Measurements from ENCODE around the gene CELSR1.

Gene CELSR1

DNA sequence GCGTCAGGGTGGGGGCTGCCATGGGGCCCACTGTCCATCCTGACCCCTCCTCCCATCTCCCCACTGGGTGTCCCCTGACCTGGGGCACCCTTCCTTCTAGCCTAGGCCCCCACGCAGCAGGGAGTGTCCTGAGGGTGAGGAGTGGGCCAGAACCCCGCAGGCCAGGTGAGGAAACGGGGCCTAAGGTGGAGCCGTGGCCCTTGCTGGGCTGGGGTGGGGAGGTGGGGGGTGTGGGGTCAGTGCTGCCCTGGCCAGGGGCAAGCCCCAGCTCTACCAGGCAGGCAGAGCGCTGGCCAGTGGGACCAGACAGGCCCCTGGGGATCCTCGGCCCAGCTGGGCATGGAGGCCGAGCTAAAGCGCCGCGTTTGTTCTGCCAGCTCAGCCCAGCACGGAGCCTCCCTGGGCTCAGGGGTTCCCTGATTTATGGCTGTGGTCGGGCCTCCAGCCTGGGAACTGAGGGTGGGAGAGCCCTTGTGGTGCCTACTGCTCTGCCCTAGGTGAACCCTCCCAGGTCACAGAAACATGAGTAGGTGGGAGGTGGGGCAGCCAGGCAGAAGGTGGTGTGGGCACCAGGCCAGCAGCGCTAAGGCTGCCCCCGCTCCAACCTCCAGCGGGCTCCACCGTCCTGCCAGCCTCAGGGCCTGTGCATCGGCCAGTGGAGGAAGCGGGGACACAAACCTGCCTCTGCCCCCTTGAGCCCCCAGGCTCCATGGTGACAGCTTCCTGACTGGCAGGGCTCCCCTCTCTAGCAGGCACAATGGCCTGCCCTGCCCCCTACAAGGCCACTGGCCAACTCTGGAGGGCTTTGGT lies 179.5 kb downstream of the CELSR1 start:
- DNase-seq, result no peak

DNA sequence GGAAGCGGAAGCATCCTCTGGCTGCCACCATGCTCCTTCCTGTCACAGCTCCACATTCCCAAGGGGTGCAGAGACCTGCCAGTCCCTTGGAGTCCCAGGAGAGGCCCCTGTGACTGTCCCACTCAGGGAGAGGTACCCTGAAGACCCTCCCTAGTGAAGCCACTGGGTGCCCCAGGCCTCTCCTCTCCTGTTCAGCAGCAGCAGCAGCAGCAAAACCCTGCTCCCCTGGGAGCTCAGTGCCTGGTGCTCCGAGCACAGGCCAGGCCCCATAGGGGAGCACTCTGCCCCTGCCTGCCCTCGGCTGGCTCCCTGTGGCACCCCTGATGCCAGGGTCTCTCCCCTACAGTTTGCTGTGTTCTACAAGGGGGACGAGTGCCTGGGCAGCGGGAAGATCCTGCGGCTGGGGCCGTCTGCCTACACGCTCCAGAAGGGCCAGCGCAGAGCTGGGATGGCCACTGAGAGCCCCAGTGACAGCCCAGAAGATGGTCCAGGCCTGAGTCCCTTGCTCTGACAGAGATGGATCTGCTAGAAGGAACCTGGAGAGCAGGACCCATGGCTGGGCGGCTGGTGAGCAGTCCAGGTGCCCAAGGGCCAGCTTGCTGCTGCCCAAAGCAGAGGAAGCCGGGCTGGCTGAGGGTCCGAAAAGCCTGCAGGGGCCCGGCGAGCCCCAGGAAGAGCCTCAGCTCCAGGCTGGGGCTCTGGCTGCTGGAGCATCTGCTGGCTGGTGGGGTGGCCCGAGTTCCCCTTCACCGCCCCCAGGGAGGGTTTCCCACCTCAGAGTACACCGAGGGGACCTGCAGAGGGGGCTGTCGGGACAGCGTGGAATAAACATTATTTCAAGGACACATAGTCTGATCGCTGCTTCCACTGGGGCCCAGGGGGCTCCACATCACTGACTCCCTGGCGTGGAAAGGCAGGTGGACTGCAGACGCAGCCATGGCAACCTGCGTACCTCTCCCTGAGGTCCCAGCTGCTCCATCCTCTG lies 180.6 kb downstream of the CELSR1 start:
- no peak for DNase-seq

DNA sequence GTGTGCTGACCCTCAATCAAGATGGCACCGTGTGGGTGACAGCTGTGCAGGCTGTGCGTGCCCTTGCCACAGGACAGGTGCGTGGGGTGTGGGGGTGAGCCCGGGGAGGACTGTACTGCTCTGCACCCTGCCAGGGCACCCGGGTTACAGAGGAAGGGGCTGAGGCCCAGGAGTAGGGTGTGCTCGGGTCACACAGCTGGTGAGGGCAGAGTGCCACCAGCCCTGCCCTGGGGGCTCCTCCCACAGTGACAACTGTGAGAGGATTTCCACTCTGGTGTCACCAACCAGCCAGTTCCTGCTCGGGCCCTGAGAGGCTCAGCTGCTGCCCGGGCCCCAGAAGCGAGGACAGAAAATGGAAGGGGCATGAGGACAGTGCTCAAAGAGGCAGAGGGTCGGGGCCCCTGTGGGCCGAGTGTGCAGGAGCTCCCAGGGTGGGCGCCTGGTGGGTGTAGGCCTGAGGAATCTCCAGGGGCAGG lies 181.4 kb downstream of the CELSR1 start:
- no peak for DNase-seq

DNA sequence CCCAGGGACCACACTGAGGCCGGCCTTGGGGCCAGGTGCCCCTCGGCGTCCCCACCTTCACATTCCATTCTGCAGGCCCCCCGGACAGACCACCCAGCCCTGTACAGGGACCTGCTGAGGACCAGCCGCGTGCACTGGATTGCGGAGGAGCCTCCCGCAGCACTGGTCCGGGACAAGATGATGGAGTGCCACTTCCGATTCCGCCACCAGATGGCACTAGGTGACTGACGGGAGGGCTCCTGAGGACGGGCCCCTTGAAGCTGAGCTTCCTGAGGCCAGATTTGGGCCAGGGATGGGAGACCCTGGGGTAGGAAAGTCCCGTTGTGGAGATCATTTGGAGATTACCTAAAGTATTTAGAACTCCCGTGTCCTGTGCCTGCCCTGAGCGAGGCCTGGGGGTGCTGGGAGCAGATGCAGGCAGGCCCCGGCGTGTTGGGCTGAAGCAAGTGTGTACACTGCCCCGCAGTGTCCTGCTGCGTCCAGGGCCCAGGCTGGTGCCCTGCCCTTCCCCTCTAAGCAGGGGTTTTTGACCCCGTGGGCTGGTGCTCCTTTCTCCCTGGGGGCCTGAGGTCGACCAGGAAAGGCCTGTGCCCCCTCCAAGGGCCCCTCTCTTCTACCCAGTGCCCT lies 181.9 kb downstream of the CELSR1 start:
- peak; percentile 84 for DNase-seq

DNA sequence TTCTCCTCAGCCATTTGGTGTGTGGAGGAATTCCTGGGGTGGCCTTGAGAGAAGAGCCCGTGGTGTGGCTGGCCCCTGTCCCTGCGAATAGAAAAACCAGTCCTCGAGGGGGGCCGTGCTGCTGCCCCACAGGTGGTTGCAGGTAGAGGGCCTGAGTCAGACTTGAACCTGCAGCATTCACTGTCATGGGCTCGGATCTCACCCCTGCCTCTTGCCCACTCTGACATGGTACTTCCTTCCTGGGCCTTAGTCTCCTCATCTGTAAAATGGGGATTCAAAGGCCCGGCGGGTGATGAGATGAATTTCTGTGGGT lies 182.5 kb downstream of the CELSR1 start:
- DNase-seq, result no peak

DNA sequence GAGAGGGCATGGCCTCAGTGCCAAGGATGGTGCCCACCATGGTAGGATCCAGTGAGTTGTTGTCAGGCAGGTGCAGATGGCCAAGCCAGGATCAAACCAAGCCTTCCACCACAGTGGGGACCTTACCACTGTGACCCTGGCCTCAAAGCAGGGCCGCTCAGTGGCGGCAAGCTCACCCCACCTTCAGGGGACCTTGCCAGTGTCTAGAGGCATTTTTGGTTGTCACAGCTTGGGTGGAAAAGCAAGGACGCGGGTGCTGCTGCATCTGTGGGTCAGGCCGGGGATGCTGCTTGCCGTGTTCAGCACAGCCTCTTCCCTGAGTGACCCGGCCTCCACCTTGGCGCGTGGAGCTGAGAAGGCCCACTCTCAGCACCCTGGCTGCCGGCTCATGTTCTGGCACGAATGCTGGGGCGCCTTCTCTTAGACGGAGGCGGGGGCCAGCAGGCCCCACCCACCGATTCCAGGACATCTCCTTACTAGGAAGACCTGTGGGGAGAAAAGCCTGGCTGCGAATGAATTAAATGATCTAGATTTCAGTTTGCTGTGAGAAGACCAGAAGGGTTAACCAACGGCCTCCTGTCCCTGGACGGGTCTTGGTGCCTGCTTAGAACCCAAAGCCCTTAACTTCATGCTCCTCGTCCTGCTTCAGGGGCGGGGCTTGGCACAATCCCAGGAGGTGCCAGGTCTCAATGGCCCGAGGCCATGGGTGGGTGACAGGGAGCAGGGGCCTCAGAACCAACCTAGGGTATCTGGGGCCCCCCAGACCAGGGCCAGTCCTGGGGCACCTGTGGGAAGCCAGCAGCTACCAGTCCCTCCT lies 183.0 kb downstream of the CELSR1 start:
- no peak for DNase-seq

DNA sequence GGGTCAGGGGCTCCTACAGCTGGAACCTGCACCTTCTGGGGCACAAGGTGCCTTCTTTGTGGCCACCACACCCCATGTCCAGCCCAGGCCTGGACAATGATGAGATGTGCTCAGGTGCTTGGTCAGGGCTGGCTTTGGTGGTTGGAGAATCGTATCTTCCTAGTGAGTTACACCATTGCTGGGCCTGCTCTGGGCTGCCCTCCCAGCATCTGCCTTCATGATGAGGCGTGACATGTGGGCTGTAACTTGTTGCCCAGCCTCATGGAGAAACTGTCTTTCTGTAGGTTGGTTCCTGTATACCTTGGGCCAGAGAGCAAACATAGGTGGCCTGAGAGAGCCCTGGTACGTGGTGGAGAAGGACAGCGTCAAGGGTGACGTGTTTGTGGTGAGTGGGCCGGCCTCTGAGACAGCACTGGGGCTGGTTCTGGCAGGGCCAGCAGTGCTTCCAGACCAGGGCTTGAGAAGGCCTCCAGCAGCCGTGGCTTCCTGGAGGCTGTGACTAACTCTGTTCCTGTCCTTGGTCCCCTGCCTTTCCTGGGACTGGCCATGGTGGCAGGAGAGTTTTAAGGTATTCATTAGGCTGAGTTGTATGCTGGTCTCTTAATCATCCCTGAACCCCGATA lies 183.8 kb downstream of the CELSR1 start:
- DNase-seq, result no peak

DNA sequence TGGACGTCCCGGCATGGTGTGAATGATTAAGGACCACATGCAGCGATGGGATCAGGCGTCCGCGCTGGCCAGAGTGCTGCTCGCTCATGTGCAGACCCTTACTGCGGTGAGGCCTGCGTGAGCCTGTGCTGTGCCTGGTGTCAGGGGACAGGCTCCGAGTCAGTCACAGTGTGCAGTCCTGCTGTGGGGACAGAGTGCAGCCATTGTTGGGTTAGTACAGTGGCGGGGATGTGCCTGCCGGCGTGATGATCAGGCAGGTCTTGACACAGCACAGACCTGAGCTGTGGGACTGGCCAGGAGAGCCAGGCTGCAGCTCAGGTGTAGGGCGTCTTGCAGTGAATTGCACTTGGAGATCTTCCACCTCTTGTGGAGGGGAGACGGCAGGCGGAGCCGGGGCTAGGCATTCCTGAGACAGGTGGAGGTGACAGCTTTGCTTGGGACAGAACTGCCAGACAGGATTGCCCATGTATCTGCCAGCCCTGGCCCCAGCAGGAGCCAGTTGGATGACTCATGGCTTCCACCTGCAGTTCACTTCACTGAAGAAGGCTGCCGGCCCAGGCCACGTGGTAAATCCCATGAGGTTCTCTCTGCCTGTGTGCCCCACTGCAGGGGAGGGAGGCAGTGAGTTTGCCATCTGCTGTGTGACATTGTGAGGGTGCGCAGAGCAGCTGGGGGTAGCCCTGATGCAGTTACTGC lies 184.6 kb downstream of the CELSR1 start:
- no peak for DNase-seq

DNA sequence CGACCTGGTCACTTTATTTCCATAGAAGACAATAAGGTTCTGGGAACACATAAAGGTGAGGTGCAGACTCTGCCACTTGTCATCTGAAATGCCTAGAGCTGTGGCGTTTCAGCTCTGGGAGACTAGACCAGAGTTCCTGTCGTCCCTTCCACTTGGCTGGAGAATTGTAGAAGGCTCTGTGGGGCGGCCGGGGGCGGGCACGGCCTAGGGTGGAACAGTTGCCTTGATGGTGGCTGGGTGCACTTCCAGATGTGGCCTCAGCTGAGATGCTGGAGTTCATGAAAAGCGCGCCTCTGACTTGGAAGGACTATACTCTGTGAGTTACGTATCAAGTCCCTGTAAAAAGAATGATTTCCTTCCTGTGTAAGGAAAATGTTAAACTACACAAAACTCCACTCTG lies 185.1 kb downstream of the CELSR1 start:
- DNase-seq, result no peak

DNA sequence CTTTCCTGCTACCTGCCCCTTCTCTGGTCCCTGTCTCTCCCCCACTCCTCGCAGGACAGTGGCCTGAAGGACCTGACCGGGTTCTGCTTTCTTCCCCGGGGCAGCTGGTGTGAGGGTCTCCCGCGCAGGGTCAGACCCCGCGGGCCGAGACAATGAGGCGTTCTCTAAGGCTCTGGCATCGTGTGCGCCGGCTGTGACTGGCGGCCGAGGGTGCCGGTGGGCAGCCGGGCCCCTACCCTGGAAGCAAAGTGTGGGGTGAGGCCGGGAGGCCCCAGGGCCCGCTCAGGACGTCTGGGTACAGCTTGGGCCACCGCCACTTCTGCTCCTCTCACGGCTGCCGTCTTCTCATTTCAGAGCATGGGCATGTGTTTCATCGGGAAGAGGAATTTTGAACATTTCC lies 185.7 kb downstream of the CELSR1 start:
- no peak for DNase-seq

DNA sequence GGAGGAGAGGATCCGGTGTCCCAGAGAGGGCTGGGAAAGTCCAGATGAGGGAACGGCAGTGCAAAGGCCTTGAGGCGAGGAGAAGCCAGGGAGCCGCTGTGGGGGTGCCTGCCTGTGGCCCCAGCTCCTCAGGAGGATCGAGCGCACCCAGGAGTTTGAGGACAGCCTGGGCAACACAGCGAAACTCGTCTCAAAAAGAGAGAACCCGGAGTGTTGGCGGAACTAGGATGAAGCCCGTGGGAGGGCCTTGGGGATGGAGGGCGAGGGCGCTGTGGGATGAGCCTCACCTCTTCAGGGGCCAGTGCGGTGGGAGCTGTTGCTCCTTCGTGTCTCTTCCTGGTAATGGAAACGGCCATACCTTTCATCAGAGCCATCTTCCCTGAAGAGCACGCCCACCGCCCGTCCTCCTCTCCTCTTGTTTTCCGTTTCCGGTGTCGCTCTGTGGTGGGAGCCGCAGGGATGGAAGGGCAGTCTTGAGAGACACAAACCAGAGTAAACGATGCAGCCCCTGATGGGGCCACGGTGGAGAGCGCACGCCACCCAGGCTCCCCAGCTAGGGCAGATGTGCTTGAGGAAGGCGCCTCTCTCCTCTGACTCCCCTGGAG lies 186.2 kb downstream of the CELSR1 start:
- no peak for DNase-seq

DNA sequence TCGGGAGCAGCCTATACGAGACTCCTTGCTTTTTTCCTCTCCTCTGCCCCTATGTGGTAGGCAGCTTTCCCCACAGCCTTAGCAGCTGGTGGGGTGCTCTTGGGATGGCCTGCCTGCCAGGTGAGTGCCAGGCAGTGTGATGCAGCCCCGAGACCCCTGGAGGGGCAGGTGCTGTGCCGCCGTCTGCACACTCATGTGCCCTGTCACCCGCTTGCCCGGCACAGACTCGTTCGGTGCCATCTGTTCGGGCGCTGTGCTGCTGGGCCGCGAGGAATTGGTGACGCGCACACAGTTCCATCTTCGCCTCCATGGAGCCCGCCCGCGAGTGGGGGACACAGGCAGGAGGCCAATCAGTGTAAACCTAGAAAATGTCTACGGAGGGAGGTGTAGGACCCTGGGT lies 186.8 kb downstream of the CELSR1 start:
- DNase-seq, result no peak

DNA sequence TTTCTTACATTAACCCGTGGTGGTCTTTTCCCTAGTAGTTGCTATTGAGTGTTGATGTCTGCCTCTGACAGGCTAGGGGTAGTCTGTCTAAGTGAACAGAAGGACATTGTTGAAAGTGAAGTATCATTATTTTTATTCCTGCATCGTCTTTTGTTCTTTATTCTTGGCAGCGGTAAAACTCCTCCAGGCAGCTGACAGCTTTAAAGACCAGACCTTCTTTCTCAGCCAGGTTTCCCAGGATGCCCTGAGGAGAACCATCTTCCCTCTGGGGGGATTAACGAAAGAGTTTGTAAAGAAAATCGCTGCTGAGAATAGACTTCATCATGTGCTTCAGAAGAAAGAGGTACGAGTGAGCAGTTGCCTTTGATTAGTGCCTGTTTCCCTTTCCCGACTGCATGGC lies 187.3 kb downstream of the CELSR1 start:
- DNase-seq, result no peak

DNA sequence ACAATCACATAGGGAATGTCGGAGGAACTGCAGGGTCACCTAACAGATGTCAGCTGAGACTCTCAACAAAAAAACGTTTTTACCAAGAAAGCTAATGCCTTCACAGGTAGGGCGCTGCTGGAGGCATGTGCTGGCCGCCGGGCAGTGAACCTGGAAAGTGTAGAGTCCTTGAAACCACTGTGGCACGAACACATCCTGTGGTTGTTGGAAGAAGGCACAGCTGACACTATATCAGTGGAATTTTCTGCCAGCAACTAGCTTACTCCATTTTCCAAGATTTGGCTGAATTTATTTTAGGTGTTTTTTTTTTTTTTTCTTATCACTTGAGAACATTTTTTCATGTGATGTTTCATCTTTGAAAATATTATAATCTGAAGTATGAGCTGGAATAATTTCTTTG lies 187.7 kb downstream of the CELSR1 start:
- DNase-seq, result no peak

DNA sequence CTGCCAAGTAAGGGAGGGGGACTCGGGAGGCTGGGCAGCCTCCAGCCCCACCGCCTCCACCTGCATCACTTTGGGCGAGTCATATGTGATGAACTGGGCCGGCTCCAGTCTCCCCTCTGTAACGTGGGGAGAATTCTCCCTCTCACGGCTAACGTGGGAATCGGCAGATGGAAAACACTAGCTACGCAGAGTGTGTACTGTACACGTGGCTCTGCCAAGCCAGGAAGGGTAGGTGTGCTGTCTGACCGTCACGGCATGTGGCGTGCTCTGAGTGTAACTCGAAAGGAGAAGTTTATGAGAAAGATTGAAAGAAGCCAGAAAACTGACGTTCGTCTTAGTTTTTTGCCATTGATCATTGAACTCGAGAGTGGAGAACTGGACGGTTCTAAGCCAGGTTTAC lies 188.2 kb downstream of the CELSR1 start:
- no peak for DNase-seq

DNA sequence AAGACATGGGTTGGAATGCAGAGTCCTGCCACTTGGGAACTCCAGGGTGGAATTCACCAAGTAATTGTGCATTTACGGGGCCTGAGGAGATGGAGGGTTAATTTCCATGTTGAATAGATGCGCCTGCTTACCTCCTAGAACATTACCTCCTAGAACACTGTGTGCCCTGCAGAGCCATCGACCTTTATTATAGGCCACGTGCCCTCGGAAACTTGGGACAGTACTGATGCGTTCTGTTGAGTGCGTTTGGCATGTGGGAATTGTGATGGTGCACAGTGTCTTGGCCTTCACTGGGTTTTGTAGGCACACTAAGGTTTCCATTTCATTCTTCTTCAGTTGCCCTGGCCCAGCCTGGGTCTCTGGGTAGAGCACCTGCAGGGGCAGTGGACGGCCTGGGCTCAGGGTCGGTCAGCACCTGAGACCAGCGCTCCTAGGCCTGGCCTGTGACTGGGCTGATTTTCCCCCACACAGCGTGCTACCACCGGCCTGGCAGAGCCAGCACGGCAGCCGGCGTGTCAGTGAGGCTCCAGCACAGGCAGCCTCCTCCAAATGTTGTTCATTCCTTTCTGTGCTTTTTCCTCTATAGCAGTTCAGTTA lies 189.2 kb downstream of the CELSR1 start:
- no peak for DNase-seq

DNA sequence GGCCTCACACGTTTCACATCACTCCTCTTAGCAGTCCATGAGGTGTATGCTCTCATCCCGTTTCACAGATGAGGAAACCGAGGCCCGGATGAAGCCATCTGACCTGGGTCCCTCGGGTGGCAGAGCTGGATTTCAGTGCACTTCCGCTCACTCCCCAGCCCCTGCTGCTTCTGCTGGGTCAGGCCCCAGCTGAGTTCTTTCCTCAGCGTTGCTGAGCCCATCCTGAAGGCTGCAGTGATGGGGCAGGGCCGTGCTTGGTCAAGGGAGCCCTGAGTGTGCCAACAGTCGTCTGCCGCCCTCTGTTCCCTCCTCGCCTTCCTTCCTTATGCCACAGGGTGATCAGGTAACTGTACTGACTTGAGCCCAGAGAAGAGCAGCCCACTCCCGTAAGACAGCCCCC lies 189.8 kb downstream of the CELSR1 start:
- no peak for DNase-seq

DNA sequence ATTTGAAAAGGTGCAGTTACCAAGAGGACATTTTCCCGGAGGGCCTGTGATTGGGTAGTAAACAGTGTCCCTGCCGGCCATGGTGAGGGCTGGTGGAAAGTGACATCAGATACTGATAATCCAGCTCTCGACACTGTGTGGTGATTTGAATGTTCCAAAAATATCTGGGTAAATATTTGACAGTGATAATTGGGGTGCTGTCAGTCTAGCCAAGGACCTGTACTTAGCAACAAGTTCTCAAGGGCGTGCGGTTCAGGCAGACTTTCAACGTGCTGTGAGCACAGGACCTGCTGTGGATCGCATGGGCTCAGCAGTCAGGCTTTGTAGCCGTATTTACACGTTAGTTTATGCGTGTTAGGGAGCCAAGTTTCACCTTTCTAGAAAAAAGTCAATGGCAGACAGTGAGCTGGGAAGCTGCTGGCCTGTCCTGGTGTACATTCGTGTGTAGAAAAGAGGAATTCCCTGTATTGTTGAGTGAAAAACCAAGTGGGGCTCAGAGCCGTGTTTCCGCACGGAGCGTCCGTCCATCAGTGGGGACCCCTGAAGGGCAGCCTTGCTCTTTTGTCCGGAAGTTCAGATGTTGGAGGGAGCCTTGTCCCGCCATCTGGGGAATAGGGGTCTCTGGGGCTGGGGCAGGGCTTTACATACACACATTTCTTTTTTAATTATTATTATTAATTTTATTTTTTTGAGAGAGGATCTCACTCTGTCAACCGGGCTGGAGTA lies 190.6 kb downstream of the CELSR1 start:
- no peak for DNase-seq

DNA sequence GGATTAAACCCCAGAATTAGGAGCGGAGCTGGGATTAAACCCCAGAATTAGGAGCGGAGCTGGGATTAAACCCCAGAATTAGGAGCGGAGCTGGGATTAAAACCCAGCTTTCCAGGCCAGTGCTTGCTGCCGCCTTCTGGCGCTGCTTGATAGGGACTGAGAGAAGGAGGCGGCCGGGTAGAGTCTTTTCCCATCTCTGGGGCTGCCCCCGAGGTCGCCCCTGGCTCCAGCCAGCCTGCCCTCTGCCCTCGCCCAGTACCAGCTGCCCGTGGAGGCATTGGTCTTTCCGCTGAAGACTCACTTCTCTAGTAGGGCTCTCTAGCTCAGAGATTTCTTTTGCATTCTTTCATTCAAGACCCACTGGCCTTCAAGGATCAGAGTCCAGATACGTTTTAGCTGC lies 196.7 kb downstream of the CELSR1 start:
- no peak for DNase-seq

DNA sequence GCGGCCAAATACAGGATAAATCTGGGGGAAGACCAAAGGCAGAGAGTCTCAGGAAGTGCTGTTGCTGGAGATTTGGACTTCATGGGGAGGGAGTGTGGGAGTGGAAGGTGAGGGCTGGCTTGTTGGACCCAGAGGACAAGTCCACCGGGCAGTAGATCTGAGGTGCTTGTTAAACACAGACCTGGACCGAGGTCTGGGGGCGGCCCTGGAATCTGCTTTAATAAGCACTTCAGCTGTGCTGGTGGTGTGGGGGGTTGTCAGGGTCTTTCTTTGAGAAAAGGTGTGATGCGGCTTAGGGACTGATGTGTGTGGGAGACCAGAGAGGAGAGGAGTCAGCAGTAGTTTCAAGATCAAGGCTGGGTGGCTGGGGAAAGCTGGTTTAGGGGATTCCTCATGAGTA lies 197.5 kb downstream of the CELSR1 start:
- DNase-seq, result no peak

Data from activated CD8-positive, alpha-beta memory T cell treated with anti-CD3 and anti-CD28 coated beads, Interleukin-2, amount 50 U/mL, for 48 hours (primary cell).